Pancreas (tissue), 10 donors: ENCODE measurements around the gene LRRC4B. TPM values are rescaled to one million over a fixed set of nuclear protein-coding genes. Genes with fewer than 3 reads are reported as not detected.
A peak's percentile ranks its signal among the peaks of the same experiment; 100 is the strongest.

Experiments
- ATAC-seq, 4 donors: fragments of 200-7000 bp; cut with Tn5 transposase; one replicate each; pipeline versions ENCODE4 v1.8.0 to v1.9.1; 2020; ENCODE audit warnings: mild to moderate bottlenecking in 4 of 4, moderate library complexity in 4 of 4
- DNase-seq, 6 donors: peaks; one replicate each; pipeline ENCODE4 v3.0.0-alpha.2; 2020
- FAIRE-seq: peaks from 2 replicates; lab custom pipeline; 2012; peaks lifted over from hg19 to GRCh38; lab: Jason Lieb, UNC
- H3K27ac ChIP-seq, 4 donors: fragments of 200-600 bp; sonication (generic); 1 replicate in 3 of 4; 2 replicates in 1 of 4; pipeline versions ENCODE4 v1.5.0 to v1.8.0; 2020
- H3K27me3 ChIP-seq, 4 donors: fragments of 200-600 bp; one replicate each; pipeline ENCODE4 v1.8.0; 2021
- H3K36me3 ChIP-seq, 3 donors: fragments of 200-600 bp; sonication (generic) in 1 of 3; one replicate each; pipeline versions ENCODE4 v1.5.0 to v1.8.0; 2020 to 2021
- H3K4me1 ChIP-seq, 3 donors: fragments of 200-600 bp; one replicate each; pipeline ENCODE4 v1.8.0; 2021
- H3K4me3 ChIP-seq, 4 donors: fragments of 200-600 bp; sonication (generic) in 2 of 4; one replicate each; pipeline versions ENCODE4 v1.5.0 to v1.8.0; 2020 to 2021
- H3K9me3 ChIP-seq, 4 donors: fragments of 200-600 bp; one replicate each; pipeline ENCODE4 v1.8.0; 2021
- CTCF ChIP-seq, 4 donors: fragments of 200-600 bp; sonication (generic) in 3 of 4; IDR thresholded peaks; one replicate each; pipeline versions ENCODE4 v1.5.0 to v1.8.0; 2021; ENCODE audit warnings: antibody characterized with exemption in 4 of 4
- WGBS, 2 donors: extraction: QIAGEN DNeasy Blood & Tissue Kit; methylation state at CpG; one replicate each; pipeline ENCODE4 v1.1.7; 2013; 5-methylcytosine and 5-hydroxymethylcytosine counted together
- intact Hi-C, 3 donors: fragments of 100-400 bp; cut with DNase I; formaldehyde crosslinking; loops; one replicate each; pipeline versions ENCODE4 v1.11.1 to v1.14.2; 2022
- polyA plus RNA-seq, 2 donors: library from polyadenylated mRNA; stranded (reverse); fragments of 200-250 nt; gene quantifications; one replicate each; pipeline ENCODE4 v1.2.3, GENCODE V29; 2013
- total RNA-seq, 6 donors: library from RNA; stranded (reverse); fragmentation: NEBNext Ultra II Directional in 4 of 6; extraction: Animal tissue kit (Norgen Biotek cat#: 25700) in 4 of 6; gene quantifications; one replicate each; pipeline versions ENCODE4 v1.2.1 to v1.2.4, GENCODE V29; 2021 to 2023
- donor health status: healthy with polysubstance abuse.
- donor health status: DM: no; HTN: no; CAD: no; lungs with moderate emphysema.
- donor health status: DM: no; HTN: no; CAD: no.
- donor health status: control.
- donor health status: control.
- donor health status: Bipolar disorder and iron deficiency.
- donor health status: DM: yes; HTN: yes; CAD: no.
- donor health status: DM: no; HTN: no; CAD: no.
- donor health status: DM: no; HTN: no; CAD: no.
- donor health status: DM: yes; HTN: yes; CAD: no.

LRRC4B gene
- total and polyA plus RNA-seq, 8 donors = 0.09 to 2.1 (median 0.50) TPM

- WGBS, 2 donors = 79 to 83% methylated on average over 10 to 11 of the region's 11 CpGs
- no peak for ATAC-seq
- H3K4me1 ChIP-seq = no peaks in the 10 kb centered on the region
- H3K27ac ChIP-seq = no peak overlapping the region
- no peaks in the 10 kb centered on the region for H3K27me3 ChIP-seq
- no peak for DNase-seq
- intact Hi-C loops = no loop called here
- H3K36me3 ChIP-seq = no peaks in the 10 kb centered on the region
- no peak for FAIRE-seq
- no peak for TF ChIP-seq CTCF (IDR thresholded peaks at IDR 0.05)
- no peaks in the 10 kb centered on the region for H3K9me3 ChIP-seq
- no peak overlapping the region for H3K4me3 ChIP-seq
These were observed 69.8 kb downstream of the LRRC4B start for GRCh38 chr19:50498219-50499056.

DNA sequence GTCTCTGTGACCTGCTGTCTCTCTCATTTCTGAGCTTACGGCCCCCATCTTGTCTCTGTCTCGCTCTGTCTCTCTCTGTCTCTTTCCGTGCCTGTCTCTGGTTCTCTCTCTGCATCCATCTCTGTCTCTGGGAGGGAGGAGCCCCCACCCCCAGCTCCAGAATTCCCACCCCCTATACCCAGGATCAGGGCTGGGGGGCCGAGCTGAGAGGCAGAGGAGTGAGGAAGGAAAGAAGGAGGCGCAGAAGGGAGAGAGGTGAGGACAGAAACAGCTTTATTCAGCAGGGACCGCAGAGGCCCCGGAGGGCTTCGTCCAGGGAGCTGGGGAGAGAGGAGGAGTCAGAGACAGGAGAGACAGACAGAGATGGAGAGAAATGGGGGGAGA, 71.2 kb downstream of the LRRC4B start:
- no peaks in the 10 kb centered on the region for H3K27me3 ChIP-seq
- no peaks in the 10 kb centered on the region for H3K4me1 ChIP-seq
- H3K27ac ChIP-seq = no peak overlapping the region
- no peak overlapping the region for H3K4me3 ChIP-seq
- ATAC-seq (no peak), FAIRE-seq (no peak), DNase-seq (peak in 2 of 6 donors; percentile 35 to 37)
- no peak for TF ChIP-seq CTCF (IDR thresholded peaks at IDR 0.05)
- no peaks in the 10 kb centered on the region for H3K9me3 ChIP-seq
- intact Hi-C loops = no loop called here
- H3K36me3 ChIP-seq = no peaks in the 10 kb centered on the region
- WGBS, 2 donors = 71 to 82% methylated on average over 8 of the region's 8 CpGs

DNA sequence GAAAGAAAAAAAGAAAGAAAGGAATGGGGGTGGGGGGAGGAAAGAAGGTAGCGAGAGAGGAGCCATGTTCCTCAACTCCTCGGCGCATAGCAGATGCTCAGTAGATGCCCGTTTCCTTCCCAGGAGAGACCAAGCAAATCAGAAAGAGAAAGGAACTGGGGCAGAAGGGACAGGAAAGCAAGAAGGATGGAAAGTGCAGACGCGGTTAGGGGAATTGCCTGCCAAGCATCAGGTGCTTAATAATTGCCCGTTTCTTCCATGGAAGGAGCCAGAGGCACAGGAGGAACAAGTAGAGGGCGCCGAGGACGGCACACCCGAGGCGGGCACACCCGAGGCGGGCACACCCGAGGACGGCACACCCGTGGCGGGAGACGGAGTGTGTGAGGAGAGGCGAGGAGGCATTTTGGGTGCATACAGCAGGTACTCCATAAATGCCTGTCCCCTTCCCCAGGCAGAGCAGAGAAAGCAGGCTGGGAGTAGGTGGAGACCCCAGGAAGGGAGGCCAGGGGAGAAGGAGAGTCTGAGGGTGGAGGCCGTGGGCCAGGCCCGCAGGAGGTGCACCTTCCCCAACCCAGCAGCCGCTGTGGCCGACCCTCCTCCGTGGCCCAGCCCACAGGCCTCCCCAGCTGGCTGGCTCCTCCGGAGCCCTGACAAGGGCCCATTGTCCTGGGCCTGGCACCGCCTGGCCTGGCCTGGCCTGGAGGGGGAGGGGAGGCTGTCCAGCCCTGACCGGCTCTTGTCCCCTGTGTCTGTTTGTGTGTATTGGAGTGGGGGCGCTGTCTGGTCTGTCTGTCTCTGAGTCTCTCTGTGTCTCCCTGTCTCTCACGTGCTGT, 71.8 kb downstream of the LRRC4B start:
- H3K27ac ChIP-seq = no peak overlapping the region
- intact Hi-C loops = no loop called here
- no peaks in the 10 kb centered on the region for H3K27me3 ChIP-seq
- no peak for TF ChIP-seq CTCF (IDR thresholded peaks at IDR 0.05)
- no peaks in the 10 kb centered on the region for H3K36me3 ChIP-seq
- FAIRE-seq (no peak), DNase-seq (peak in 5 of 6 donors; percentile 54 to 86 (median 64)), ATAC-seq (peak; percentile 61 to 86 (median 76))
- no peaks in the 10 kb centered on the region for H3K4me1 ChIP-seq
- no peaks in the 10 kb centered on the region for H3K9me3 ChIP-seq
- 77 to 80% methylated on average over 26 to 29 of the region's 30 CpGs for WGBS, 2 donors
- H3K4me3 ChIP-seq = no peak overlapping the region

DNA sequence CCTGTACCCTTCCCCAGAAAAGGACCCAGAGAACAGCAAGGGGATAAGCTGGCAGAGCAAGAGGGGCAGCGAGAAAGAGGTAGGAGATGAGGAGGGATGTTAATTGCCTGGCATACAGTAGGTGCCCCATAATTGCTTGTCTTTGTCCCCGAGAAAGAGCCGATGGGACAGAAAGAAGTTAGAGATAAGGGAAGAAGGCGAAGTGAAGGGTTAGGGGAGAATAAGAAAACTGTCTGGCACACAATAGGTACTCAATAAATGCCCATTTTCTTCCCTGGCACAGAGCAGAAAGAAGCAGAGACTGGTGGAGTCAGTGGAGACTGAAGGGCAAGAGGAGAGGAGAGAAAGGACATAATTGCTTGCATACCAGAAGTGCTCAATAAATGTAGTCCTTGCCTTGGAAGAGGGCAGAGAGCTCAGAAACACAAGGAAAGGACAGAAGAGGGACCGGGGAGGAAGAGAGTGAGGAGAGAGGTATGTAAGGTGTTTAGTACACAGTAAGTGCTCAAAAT, 73.2 kb downstream of the LRRC4B start:
- H3K4me3 ChIP-seq = no peak overlapping the region
- intact Hi-C loops = no loop called here
- no peaks in the 10 kb centered on the region for H3K4me1 ChIP-seq
- no peaks in the 10 kb centered on the region for H3K9me3 ChIP-seq
- H3K27ac ChIP-seq = no peak overlapping the region
- no peak for FAIRE-seq
- 88 to 94% methylated on average over 5 of the region's 5 CpGs for WGBS, 2 donors
- no peak for DNase-seq
- TF ChIP-seq CTCF (IDR thresholded peaks at IDR 0.05) = no peak
- H3K36me3 ChIP-seq = no peaks in the 10 kb centered on the region
- H3K27me3 ChIP-seq = no peaks in the 10 kb centered on the region
- ATAC-seq = no peak
